Jurkat, Clone E6-1 (cell line): ENCODE results near the gene PLA2G1B.
"Not testable (repeated sequence)": the region's sequence is repeated elsewhere in the genome, so short reads cannot be mapped to it uniquely, and the experiment has no call there.

Source experiments
- DNase-seq: peaks from one replicate; pipeline ENCODE4 v3.0.0-alpha.2; 2011; ENCODE audit warnings: low read depth, low spot score
- H3K4me3 ChIP-seq: 2 replicates; pipeline ENCODE4 v1.5.1; 2011; ENCODE audit warnings: mild to moderate bottlenecking, low read length, control low read depth, moderate library complexity

Gene PLA2G1B

GRCh38 chr12:120361506-120362208, 34.1 kb upstream of the PLA2G1B start:
- H3K4me3 ChIP-seq = no peak overlapping the region
- no peak for DNase-seq

GRCh38 chr12:120359128-120359527, 31.5 kb upstream of the PLA2G1B start:
- DNase-seq = no peak

GRCh38 chr12:120358412-120359100, 31.0 kb upstream of the PLA2G1B start:
- no peak overlapping the region for H3K4me3 ChIP-seq
- no peak for DNase-seq

More at GRCh38 chr12:120359128-120359527, 31.5 kb upstream of the PLA2G1B start:
- no peak overlapping the region for H3K4me3 ChIP-seq

GRCh38 chr12:120357104-120357503, 29.5 kb upstream of the PLA2G1B start:
- H3K4me3 ChIP-seq = no peak overlapping the region

GRCh38 chr12:120356567-120357030, 29.0 kb upstream of the PLA2G1B start:
- DNase-seq = peak; percentile 44
- H3K4me3 ChIP-seq = no peak overlapping the region

More at GRCh38 chr12:120357104-120357503, 29.5 kb upstream of the PLA2G1B start:
- DNase-seq = no peak

DNA sequence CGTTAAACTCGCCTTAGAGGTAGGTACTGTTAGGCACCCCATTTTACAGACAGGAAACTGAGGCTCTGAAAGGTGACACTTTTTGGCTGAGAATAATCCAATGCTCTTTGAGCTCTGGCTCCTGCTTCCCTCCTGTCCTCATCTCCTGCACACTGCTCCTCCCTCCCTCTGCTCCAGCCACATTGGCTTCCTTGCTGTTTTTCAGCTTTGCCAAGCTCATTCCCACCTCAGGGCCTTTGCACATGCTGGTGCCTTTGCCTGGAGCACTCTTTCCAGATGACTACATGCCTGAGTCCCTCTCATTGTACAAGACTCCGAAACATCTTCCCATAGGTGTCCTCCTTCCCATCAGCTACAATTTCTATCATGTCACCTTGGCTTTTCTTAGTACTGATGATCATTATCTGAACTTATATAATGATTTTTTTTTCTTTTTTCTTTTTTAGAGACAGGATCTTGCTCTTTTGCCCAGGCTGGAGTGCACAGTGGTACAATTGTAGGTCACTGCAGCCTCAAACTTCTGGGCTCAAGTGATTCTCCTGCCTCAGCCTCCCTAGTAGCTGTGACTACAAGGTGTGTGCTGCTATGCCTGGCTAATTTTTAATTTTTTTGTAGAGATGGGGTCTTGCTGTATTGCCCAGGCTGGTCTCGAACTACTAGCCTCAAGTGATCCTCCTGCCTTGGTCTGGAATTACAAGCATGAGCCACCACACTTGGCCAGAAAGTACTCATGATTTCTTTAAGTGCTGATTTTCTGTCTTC, 26.2 kb upstream of the PLA2G1B start:
- no peak for DNase-seq
- H3K4me3 ChIP-seq = no peak overlapping the region

DNA sequence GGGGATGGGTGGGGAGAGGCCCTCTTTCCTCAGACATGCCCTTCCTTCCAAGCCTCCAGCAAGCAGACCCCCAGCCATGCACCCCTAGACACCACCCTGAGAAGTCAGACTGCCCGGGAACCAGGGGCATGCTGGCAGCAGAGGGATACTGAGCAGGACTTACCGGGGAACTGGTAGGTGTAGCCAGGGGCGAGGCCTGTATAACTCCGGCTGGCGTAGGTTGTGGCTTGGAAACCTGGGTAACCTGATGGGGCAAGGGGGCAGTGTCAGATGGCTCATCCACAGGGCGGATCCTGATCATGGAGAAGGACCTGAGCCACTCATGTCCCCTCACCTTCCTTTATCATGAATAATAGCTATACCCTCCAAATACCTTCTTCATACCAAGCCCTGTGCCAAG, 25.6 kb upstream of the PLA2G1B start:
- no peak for DNase-seq
- H3K4me3 ChIP-seq = no peak overlapping the region

DNA sequence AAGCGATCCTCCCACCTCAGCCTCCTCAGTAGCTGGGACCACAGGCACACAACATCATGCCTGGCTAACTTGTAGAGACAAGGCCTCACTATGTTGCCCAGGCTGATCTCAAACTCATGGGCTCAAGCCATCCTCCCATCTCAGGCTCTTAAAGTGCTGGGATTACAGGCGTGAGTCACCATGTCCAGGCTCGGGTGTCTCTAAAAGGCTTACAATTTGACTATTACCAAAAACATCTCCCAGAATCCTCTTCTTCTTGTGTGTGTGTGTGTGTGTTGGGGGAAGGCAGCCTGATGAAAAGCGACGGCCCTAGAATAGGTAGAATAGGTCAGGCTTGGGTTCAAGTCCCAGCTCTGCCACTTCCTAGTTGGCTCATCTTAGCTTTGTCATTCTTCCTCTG, 24.5 kb upstream of the PLA2G1B start:
- DNase-seq = no peak
- no peak overlapping the region for H3K4me3 ChIP-seq

DNA sequence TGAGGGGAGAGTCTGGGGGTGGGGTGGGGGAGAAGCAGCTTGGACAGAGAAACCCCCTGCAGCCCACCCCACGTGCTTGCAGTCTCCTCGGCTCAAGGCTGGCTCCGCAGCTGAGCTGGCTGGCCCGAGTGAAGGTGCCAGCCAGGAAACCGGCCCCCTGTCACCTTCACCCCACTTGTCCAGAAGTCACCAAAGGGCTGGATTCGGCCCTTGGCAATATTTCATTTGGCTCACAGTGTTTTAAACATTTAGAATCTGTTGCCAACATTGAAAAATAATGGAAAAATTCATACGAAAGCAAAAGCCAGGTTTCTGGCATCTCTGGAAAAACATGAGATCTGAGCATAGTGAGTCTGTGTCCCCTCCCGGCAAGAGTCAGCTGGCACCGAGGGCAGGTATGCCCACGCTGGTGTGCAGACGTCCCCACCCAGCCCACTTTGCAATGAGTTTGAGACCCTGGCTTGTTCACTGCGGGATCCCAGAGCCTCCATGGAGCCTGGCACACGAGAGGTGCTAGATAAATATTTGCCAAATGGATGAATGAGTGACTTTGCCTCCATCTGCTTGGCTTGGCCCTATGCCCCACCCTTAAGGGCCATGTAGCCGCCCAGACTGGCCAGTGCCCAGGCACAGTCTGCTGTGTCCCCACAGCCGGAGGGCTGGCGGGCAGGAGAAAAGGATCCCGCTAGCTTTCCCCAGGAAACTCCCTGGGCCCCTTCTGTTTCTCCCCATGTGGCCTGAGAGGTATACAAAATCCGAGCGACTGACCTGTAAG, 23.2 kb upstream of the PLA2G1B start:
- no peak for DNase-seq
- H3K4me3 ChIP-seq = no peak overlapping the region

- no peak for DNase-seq
- H3K4me3 ChIP-seq = no peak overlapping the region
Observed at GRCh38 chr12:120347766-120348165, 20.2 kb upstream of the PLA2G1B start.

- H3K4me3 ChIP-seq = no peak overlapping the region
- peak; percentile 6 for DNase-seq
Observed at GRCh38 chr12:120346681-120347080, 19.1 kb upstream of the PLA2G1B start.

DNA sequence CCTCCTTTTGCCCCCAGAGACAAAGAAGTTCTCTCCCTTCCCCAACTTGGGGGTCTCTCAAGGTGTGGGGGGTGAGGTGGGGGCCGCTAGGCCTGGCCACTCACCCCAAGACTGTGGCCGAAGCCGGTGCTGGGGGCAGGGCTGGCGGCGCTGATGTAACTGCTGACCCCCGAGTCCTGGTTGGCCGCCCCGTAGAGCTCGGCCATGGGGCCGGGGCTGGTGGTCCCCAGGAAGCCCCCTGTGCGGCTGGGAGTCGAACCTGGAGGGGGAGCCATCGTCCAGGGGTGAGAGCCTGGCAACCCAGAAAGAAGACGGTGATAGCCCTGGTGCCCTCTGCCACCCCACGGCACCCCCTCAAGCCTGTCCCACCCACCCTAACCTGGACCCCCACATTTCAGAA, 18.5 kb upstream of the PLA2G1B start:
- no peak overlapping the region for H3K4me3 ChIP-seq
- DNase-seq = no peak

GRCh38 chr12:120343692-120344091, 16.1 kb upstream of the PLA2G1B start:
- DNase-seq = no peak
- H3K4me3 ChIP-seq = no peak overlapping the region

- no peak overlapping the region for H3K4me3 ChIP-seq
- no peak for DNase-seq
Observed at GRCh38 chr12:120343039-120343537, 15.5 kb upstream of the PLA2G1B start.

DNA sequence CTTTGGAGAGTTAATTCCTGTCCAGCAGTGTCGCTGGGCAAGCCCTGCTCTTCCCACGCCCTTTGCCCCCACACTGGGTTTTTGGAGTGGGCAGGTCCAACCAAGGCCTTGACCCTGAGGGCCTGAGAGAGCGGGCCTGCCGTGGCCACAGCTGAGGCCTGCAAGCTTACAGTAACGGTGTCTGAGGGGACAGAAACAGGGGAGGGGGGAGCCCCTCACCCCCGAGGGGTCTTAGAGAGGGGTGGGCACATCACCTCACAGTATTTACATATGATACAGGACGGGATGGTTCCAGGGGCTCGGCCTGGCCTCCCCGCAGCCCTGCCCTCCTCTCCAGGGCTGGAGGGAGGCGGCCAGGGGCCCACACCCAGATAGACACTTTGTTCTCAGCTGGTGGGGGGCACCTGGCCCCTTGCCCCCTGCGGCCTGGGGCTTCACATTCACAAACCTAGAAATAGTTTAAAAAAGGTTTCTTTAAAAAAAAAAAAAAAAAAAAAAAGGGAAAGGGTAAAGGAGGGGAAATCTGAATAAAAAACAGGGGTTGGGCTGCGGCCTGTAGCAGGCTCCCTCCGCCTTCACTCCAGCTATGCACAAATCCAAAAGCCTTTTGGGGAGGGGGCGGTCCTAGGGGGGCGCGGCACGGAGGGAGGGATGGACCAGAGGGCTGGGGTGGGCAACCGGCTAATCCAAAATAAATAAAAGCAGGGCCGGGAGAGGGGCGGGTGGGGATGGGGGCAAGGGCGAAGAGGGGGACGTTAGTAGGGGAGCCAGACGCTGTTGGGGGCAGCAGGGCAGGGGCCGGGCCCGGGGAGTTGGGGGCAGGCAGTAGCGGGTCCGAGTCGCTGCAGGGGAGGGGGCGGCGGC, 14.8 kb upstream of the PLA2G1B start:
- H3K4me3 ChIP-seq = no peak overlapping the region
- no peak for DNase-seq

DNA sequence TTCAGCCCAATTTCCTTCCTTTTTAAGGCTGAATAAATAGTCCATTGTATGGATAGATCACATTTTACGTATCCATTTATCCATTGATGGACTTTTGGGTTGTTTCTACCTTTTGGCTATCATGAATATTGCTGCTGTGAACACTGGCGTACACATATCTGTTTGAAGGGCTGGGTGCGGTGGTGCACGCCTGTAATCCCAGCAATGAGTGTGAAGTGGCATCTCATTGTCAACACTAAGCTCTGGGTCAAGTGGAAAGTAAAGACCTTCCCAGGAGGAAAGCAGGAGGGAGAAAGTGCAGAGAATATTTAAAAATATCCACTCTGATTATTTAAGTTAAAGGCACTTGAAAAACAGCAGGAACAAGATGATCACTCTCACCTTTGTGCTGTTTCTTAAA, 11.7 kb upstream of the PLA2G1B start:
- no peak for DNase-seq
- no peak overlapping the region for H3K4me3 ChIP-seq

DNA sequence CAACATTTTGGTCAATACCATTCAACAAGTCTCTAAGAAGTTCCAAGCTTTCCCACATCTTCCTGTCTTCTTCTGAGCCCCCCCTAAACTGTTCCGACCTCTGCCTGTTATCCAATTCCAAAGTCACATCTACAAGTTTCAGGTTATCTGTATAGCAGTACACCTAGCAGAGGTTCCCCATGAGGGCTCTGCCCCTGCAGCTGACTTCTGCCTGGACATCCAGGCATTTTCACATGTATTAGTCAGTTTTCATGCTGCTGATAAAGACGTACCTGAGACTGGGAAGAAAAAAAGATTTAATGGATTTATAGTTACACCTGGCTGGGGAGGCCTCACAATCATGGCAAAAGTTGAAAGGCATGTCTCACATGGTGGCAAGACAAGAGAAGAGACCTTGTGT, 10.2 kb upstream of the PLA2G1B start:
- H3K4me3 ChIP-seq = no peak overlapping the region
- DNase-seq = no peak

DNA sequence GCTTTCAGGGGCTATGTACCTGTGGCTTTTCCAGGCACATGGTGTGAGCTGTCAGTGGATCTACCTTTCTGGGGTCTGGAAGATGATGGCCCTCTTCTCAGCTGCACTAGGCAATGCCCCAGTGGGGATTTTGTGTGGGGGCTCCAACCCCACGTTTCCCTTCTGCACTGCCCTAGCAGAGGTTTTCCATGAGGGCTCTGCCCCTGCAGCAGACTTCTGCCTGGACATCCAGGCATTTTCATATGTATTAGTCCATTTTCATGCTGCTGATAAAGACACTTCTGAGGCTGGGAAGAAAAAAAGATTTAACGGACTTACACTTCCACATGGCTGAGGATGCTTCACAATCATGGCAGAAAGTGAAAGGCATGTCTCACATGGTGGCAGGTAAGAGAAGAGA, 8.8 kb upstream of the PLA2G1B start:
- not testable (repeated sequence) for H3K4me3 ChIP-seq, DNase-seq
